Left ventricle myocardium inferior (tissue), 1 donor: ENCODE data around the gene METTL25B. TPM values are rescaled to one million over a fixed set of nuclear protein-coding genes. Genes with fewer than 3 reads are reported as not detected.
A peak's percentile ranks its signal among the peaks of the same experiment; 100 is the strongest.

ENCODE experiments used
- DNase-seq: peaks from one replicate; pipeline ENCODE4 v3.0.0-alpha.2; 2020
- H3K27ac ChIP-seq: fragments of 200-600 bp; replicated peaks from 2 replicates; pipeline ENCODE4 v1.8.0; 2021
- H3K27me3 ChIP-seq: fragments of 200-600 bp; 2 replicates; pipeline ENCODE4 v1.8.0; 2021; ENCODE audit warnings: low read depth
- H3K36me3 ChIP-seq: fragments of 200-600 bp; 2 replicates; pipeline ENCODE4 v1.8.0; 2021
- H3K4me1 ChIP-seq: fragments of 200-600 bp; 2 replicates; pipeline ENCODE4 v1.8.0; 2021
- H3K4me3 ChIP-seq: fragments of 200-600 bp; 2 replicates; pipeline ENCODE4 v1.8.0; 2021; ENCODE audit warnings: mild to moderate bottlenecking, moderate library complexity
- H3K9me3 ChIP-seq: fragments of 200-600 bp; replicated peaks from 2 replicates; pipeline ENCODE4 v1.8.0; 2021
- intact Hi-C: fragments of 100-400 bp; cut with micrococcal nuclease; formaldehyde crosslinking; loops from one replicate; pipeline ENCODE4 v1.11.0; 2022
- total RNA-seq: library from RNA; stranded (reverse); fragmentation: NEBNext Ultra II Directional; extraction: Animal tissue kit (Norgen Biotek cat#: 25700); gene quantifications from one replicate; pipeline ENCODE4 v1.2.1, GENCODE V29; 2021
- TF ChIP-seq, protein P1 (sequence below): fragments of 200-600 bp; IDR thresholded peaks from 2 replicates; pipeline ENCODE4 v1.8.0; 2021; ENCODE audit warnings: antibody characterized with exemption, mild to moderate bottlenecking, borderline replicate concordance
- donor health status: DM: no; HTN: yes; CAD: no; lungs with severe emphysema.

Gene METTL25B
- total RNA-seq, 1 donor from 2014 or later: 18.1 TPM

DNA sequence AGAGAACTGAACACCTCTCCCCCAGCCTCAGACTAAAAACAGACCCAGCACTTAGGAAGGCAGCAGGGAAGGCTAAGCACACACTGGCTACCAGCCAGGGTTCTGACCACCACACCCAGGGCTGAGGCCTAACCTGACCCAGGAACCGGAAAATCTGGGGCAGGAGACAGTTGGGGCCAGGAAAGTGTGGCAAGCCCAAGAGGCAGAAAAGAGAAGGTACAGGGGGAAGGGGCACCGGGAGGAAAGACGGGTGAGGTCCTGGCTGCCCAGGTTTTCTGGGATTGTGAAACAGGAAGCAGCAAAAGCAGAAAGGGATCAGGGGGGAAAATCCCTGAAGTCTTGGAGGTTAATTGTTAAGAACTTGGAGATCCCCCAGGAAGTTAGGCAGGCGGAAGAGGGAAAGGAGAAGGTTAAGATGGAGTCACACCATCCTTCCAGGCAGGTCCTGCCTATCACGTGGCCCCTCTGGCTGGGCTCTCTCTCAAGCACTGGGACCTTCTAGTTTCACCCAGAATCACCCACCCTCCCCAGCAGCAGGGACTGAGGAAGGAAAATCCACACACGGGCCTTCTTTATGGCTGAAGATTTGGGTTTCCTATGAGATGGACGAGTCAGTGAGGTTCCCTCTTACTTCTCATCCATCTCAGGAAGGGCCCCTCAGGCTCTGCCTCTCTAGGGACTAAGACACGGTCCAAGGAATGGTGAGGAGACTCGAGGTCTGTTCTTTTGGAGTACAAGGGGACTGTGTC, 20.6 kb downstream of the METTL25B start:
- Histone ChIP-seq H3K27ac (peak overlapping the region; percentile 98), H3K36me3 (peaks cover 12% of the 10 kb centered on the region), H3K4me1 (peaks cover 87% of the 10 kb centered on the region), H3K27me3 (no peaks in the 10 kb centered on the region), H3K9me3 (no peaks in the 10 kb centered on the region), H3K4me3 (peak overlapping the region; percentile 99)
- DNase-seq: peak; percentile 55
- TF ChIP-seq, protein P1, sequence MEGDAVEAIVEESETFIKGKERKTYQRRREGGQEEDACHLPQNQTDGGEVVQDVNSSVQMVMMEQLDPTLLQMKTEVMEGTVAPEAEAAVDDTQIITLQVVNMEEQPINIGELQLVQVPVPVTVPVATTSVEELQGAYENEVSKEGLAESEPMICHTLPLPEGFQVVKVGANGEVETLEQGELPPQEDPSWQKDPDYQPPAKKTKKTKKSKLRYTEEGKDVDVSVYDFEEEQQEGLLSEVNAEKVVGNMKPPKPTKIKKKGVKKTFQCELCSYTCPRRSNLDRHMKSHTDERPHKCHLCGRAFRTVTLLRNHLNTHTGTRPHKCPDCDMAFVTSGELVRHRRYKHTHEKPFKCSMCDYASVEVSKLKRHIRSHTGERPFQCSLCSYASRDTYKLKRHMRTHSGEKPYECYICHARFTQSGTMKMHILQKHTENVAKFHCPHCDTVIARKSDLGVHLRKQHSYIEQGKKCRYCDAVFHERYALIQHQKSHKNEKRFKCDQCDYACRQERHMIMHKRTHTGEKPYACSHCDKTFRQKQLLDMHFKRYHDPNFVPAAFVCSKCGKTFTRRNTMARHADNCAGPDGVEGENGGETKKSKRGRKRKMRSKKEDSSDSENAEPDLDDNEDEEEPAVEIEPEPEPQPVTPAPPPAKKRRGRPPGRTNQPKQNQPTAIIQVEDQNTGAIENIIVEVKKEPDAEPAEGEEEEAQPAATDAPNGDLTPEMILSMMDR: no peak
- intact Hi-C loops: no loop called here

DNA sequence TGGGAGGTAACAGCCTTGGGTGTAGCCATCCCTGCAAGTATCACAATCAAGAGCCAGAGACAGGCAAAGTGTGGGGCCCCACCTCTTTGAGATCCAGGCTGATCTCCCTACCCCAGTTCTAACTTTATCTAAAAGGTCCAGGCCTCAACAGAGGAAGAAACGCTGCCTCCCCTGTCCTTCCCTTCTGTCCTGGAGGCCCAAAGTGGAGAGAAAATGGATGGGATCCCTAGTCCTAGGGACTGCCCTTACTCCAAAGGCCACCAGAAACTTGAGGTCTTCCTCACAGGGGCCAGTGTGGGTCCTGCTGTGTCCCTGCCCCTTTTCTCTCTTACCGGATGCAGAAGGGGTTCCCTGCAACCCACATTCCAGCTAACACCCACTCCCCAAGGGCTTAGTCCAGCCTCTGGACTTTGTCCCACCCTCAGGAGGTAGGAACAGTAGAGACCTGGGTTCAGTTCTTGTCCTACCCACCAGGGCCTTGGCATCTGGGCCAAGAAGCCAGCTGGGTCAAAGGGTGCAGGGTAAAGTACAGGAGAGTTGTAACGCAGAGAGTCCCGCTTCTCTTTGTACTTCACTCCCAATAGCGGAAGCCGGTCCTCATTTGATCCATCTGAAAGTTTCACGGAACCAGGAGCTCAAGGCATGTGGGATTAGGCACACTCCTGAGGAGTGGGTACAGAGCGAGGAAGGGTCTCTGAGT, 21.3 kb downstream of the METTL25B start:
- intact Hi-C loops: no loop called here
- Histone ChIP-seq H3K4me3 (peak overlapping the region; percentile 99), H3K27me3 (no peaks in the 10 kb centered on the region), H3K36me3 (peaks cover 6% of the 10 kb centered on the region), H3K4me1 (peaks cover 81% of the 10 kb centered on the region), H3K9me3 (no peaks in the 10 kb centered on the region), H3K27ac (peak overlapping the region; percentile 98)
- DNase-seq: no peak
- TF ChIP-seq, protein P1: no peak

DNA sequence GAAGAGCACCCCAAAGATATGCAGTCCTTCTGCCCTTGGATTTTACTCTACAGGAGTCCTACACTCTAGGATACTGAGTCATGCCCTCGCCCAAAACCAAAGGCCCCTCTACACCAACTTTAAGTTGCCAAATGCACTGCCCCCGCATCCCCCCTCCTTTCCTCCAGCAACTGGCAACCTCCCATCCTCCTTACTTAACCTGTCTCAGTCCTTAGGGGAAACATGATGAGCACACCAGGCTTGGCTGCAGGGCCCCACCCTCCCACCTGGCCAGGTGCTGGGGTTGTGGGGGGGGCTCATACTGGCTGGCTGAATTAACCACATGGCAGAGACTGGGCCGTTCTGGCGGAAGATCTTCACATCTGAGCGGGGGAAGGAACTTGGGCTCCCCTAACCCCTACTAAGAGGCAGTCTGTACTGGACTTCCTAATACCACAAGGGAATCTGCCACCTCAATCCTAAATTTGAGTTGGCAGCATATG, 22.0 kb downstream of the METTL25B start:
- no peaks in the 10 kb centered on the region for H3K9me3 ChIP-seq
- TF ChIP-seq, protein P1: no peak
- H3K36me3 ChIP-seq: no peaks in the 10 kb centered on the region
- intact Hi-C loops: no loop called here
- no peak for DNase-seq
- peak overlapping the region; percentile 98 for H3K27ac ChIP-seq
- peak overlapping the region; percentile 99 for H3K4me3 ChIP-seq
- H3K4me1 ChIP-seq: peaks cover 79% of the 10 kb centered on the region
- H3K27me3 ChIP-seq: no peaks in the 10 kb centered on the region

DNA sequence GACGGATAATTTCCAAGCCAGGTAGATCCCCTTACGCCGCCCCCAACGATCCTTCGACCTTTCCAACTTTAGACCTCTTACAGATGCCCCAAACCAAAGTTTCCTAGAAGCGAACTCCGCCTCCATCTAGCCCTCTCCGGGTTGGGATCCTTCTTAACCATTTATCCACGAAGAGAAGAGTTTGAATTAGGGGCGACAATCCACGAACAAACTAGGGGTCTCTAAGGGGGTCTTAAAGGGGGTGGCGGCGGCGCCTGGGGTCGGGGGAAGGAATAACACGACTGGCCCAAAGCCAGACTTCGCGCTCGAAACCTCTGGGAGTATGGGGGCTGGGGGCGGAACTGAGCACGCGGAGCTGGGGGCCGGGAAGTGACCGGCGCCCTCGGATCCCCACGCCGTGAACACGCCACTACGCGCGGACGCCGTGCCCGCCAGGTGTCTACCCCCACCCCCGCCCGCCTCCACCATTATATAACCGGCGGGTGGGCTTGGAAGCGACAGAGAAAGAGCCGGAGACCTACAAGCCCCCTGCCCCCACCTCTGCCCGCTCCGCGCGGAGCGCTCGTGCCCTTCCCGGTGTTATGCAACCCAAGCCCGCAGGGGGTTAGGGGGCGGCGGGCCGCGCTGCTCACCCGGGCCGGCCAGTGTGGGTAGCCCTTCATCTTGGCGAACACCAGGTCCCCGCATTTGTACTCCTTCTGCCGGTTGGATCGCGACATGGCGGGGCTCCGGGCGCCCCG, 22.6 kb downstream of the METTL25B start:
- H3K4me3 ChIP-seq: peak overlapping the region; percentile 99
- H3K9me3 ChIP-seq: no peaks in the 10 kb centered on the region
- no peaks in the 10 kb centered on the region for H3K36me3 ChIP-seq
- TF ChIP-seq, protein P1: peak; percentile 38
- peaks cover 79% of the 10 kb centered on the region for H3K4me1 ChIP-seq
- peak overlapping the region; percentile 98 for H3K27ac ChIP-seq
- DNase-seq: peak; percentile 61
- intact Hi-C loops: no loop called here
- H3K27me3 ChIP-seq: no peaks in the 10 kb centered on the region

DNA sequence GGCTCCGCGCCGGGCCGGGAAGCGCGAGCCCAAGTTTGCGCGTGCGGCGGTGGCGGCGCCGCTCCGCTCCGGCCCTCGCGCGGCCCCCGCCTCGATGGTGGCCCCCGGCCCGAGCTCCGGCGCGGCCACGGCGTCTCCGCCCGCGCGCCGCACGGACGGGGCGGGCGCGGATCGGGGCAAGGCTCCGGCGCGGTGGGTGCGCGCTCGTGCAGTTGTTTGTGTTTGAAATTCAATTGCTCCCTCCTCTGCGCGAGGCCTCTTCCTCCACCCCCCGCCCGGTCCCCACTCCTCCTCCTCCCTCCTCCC, 23.1 kb downstream of the METTL25B start, which contains the start of gene HDGF:
TSS of gene HDGF (minus strand) at position 225 of the 306 bp plus-strand sequence. CDS start 246 bp downstream, outside the sequence.
- Histone ChIP-seq H3K36me3 (no peaks in the 10 kb centered on the region), H3K4me1 (peaks cover 74% of the 10 kb centered on the region), H3K9me3 (no peaks in the 10 kb centered on the region), H3K4me3 (peak within 1 kb of the TSS; percentile 99), H3K27me3 (no peaks in the 10 kb centered on the region), H3K27ac (peak within 1 kb of the TSS; percentile 98)
- no peak for DNase-seq
- TF ChIP-seq, protein P1: peak; percentile 10
- intact Hi-C loops: no loop called here
